Measurements from ENCODE around the gene AGTRAP.

Gene AGTRAP

GRCh38 chr1:11768821-11769220 is 32.9 kb downstream of the AGTRAP start:
- H3K4me3 ChIP-seq (ENCODE audit: low read length), result no peak overlapping the region
- H3K9me3 ChIP-seq (ENCODE audit: insufficient read depth, low read depth, low read length), result no peaks in the 10 kb centered on the region
- peaks cover 5% of the 10 kb centered on the region for H3K27me3 ChIP-seq (ENCODE audit: insufficient read depth, low read length)
- no peaks in the 10 kb centered on the region for H3K4me1 ChIP-seq (ENCODE audit: insufficient read depth, low read length)
- no peak overlapping the region for H3K27ac ChIP-seq (ENCODE audit: low read length)
- H3K36me3 ChIP-seq (ENCODE audit: insufficient read depth, low read depth, low read length), result no peaks in the 10 kb centered on the region
- H3K9ac ChIP-seq (ENCODE audit: low read depth, low read length), result no peak overlapping the region

- Histone ChIP-seq H3K36me3 (ENCODE audit: insufficient read depth, low read depth, low read length) (no peaks in the 10 kb centered on the region), H3K4me3 (ENCODE audit: low read length) (no peak overlapping the region), H3K4me1 (ENCODE audit: insufficient read depth, low read length) (no peaks in the 10 kb centered on the region), H3K9ac (ENCODE audit: low read depth, low read length) (no peak overlapping the region), H3K27ac (ENCODE audit: low read length) (no peak overlapping the region), H3K9me3 (ENCODE audit: insufficient read depth, low read depth, low read length) (no peaks in the 10 kb centered on the region), H3K27me3 (ENCODE audit: insufficient read depth, low read length) (0 out of 2 replicates have a peak, but pooled peaks cover under 1% of the 10 kb centered on the region)
Measured at GRCh38 chr1:11769274-11769673, 33.3 kb downstream of the AGTRAP start.

GRCh38 chr1:11770011-11770410 is 34.1 kb downstream of the AGTRAP start:
- Histone ChIP-seq H3K27me3 (ENCODE audit: insufficient read depth, low read length) (no peaks in the 10 kb centered on the region), H3K27ac (ENCODE audit: low read length) (no peak overlapping the region), H3K36me3 (ENCODE audit: insufficient read depth, low read depth, low read length) (no peaks in the 10 kb centered on the region), H3K4me1 (ENCODE audit: insufficient read depth, low read length) (no peaks in the 10 kb centered on the region), H3K4me3 (ENCODE audit: low read length) (no peak overlapping the region), H3K9ac (ENCODE audit: low read depth, low read length) (no peak overlapping the region), H3K9me3 (ENCODE audit: insufficient read depth, low read depth, low read length) (no peaks in the 10 kb centered on the region)

- Histone ChIP-seq H3K27ac (ENCODE audit: low read length) (no peak overlapping the region), H3K4me1 (ENCODE audit: insufficient read depth, low read length) (no peaks in the 10 kb centered on the region), H3K9ac (ENCODE audit: low read depth, low read length) (no peak overlapping the region), H3K27me3 (ENCODE audit: insufficient read depth, low read length) (no peaks in the 10 kb centered on the region), H3K9me3 (ENCODE audit: insufficient read depth, low read depth, low read length) (no peaks in the 10 kb centered on the region), H3K36me3 (ENCODE audit: insufficient read depth, low read depth, low read length) (no peaks in the 10 kb centered on the region), H3K4me3 (ENCODE audit: low read length) (no peak overlapping the region)
Measured at GRCh38 chr1:11771481-11772043, 35.6 kb downstream of the AGTRAP start.

- H3K4me1 ChIP-seq (ENCODE audit: insufficient read depth, low read length), result no peaks in the 10 kb centered on the region
- H3K27ac ChIP-seq (ENCODE audit: low read length), result no peak overlapping the region
- no peak overlapping the region for H3K9ac ChIP-seq (ENCODE audit: low read depth, low read length)
- no peaks in the 10 kb centered on the region for H3K27me3 ChIP-seq (ENCODE audit: insufficient read depth, low read length)
- H3K9me3 ChIP-seq (ENCODE audit: insufficient read depth, low read depth, low read length), result no peaks in the 10 kb centered on the region
- no peaks in the 10 kb centered on the region for H3K36me3 ChIP-seq (ENCODE audit: insufficient read depth, low read depth, low read length)
- no peak overlapping the region for H3K4me3 ChIP-seq (ENCODE audit: low read length)
Measured at GRCh38 chr1:11772458-11772857, 36.5 kb downstream of the AGTRAP start.

GRCh38 chr1:11774753-11775152 is 38.8 kb downstream of the AGTRAP start:
- Histone ChIP-seq H3K36me3 (ENCODE audit: insufficient read depth, low read depth, low read length) (no peaks in the 10 kb centered on the region), H3K4me3 (ENCODE audit: low read length) (no peak overlapping the region), H3K27me3 (ENCODE audit: insufficient read depth, low read length) (no peaks in the 10 kb centered on the region), H3K4me1 (ENCODE audit: insufficient read depth, low read length) (no peaks in the 10 kb centered on the region), H3K27ac (ENCODE audit: low read length) (no peak overlapping the region), H3K9ac (ENCODE audit: low read depth, low read length) (no peak overlapping the region), H3K9me3 (ENCODE audit: insufficient read depth, low read depth, low read length) (no peaks in the 10 kb centered on the region)

- Histone ChIP-seq H3K9ac (ENCODE audit: low read depth, low read length) (no peak overlapping the region), H3K4me1 (ENCODE audit: insufficient read depth, low read length) (no peaks in the 10 kb centered on the region), H3K27ac (ENCODE audit: low read length) (no peak overlapping the region), H3K36me3 (ENCODE audit: insufficient read depth, low read depth, low read length) (no peaks in the 10 kb centered on the region), H3K9me3 (ENCODE audit: insufficient read depth, low read depth, low read length) (no peaks in the 10 kb centered on the region), H3K4me3 (ENCODE audit: low read length) (no peak overlapping the region), H3K27me3 (ENCODE audit: insufficient read depth, low read length) (no peaks in the 10 kb centered on the region)
Measured at GRCh38 chr1:11777658-11778322, 41.9 kb downstream of the AGTRAP start.

- Histone ChIP-seq H3K9ac (ENCODE audit: low read depth, low read length) (no peak overlapping the region), H3K36me3 (ENCODE audit: insufficient read depth, low read depth, low read length) (no peaks in the 10 kb centered on the region), H3K9me3 (ENCODE audit: insufficient read depth, low read depth, low read length) (no peaks in the 10 kb centered on the region), H3K27ac (ENCODE audit: low read length) (no peak overlapping the region), H3K27me3 (ENCODE audit: insufficient read depth, low read length) (no peaks in the 10 kb centered on the region), H3K4me1 (ENCODE audit: insufficient read depth, low read length) (no peaks in the 10 kb centered on the region), H3K4me3 (ENCODE audit: low read length) (no peak overlapping the region)
Measured at GRCh38 chr1:11778336-11778735, 42.4 kb downstream of the AGTRAP start.

GRCh38 chr1:11778844-11779623 is 43.1 kb downstream of the AGTRAP start:
- H3K9me3 ChIP-seq (ENCODE audit: insufficient read depth, low read depth, low read length), result no peaks in the 10 kb centered on the region
- H3K4me1 ChIP-seq (ENCODE audit: insufficient read depth, low read length), result no peaks in the 10 kb centered on the region
- no peak overlapping the region for H3K4me3 ChIP-seq (ENCODE audit: low read length)
- no peaks in the 10 kb centered on the region for H3K27me3 ChIP-seq (ENCODE audit: insufficient read depth, low read length)
- no peak overlapping the region for H3K9ac ChIP-seq (ENCODE audit: low read depth, low read length)
- no peak overlapping the region for H3K27ac ChIP-seq (ENCODE audit: low read length)
- H3K36me3 ChIP-seq (ENCODE audit: insufficient read depth, low read depth, low read length), result no peaks in the 10 kb centered on the region

GRCh38 chr1:11779715-11780379 is 43.9 kb downstream of the AGTRAP start:
- Histone ChIP-seq H3K4me3 (ENCODE audit: low read length) (no peak overlapping the region), H3K27ac (ENCODE audit: low read length) (no peak overlapping the region)

GRCh38 chr1:11780380-11781147 is 44.6 kb downstream of the AGTRAP start:
- Histone ChIP-seq H3K9ac (ENCODE audit: low read depth, low read length) (no peak overlapping the region), H3K4me3 (ENCODE audit: low read length) (no peak overlapping the region)

More at GRCh38 chr1:11779715-11780379, 43.9 kb downstream of the AGTRAP start:
- Histone ChIP-seq H3K9ac (ENCODE audit: low read depth, low read length) (no peak overlapping the region), H3K27me3 (ENCODE audit: insufficient read depth, low read length) (no peaks in the 10 kb centered on the region), H3K9me3 (ENCODE audit: insufficient read depth, low read depth, low read length) (no peaks in the 10 kb centered on the region), H3K4me1 (ENCODE audit: insufficient read depth, low read length) (peaks cover 4% of the 10 kb centered on the region; the same call in 1 of the 2 replicates), H3K36me3 (ENCODE audit: insufficient read depth, low read depth, low read length) (no peaks in the 10 kb centered on the region)

More at GRCh38 chr1:11780380-11781147, 44.6 kb downstream of the AGTRAP start:
- Histone ChIP-seq H3K27me3 (ENCODE audit: insufficient read depth, low read length) (no peaks in the 10 kb centered on the region), H3K36me3 (ENCODE audit: insufficient read depth, low read depth, low read length) (no peaks in the 10 kb centered on the region), H3K4me1 (ENCODE audit: insufficient read depth, low read length) (peaks cover 5% of the 10 kb centered on the region; the same call in 1 of the 2 replicates), H3K9me3 (ENCODE audit: insufficient read depth, low read depth, low read length) (no peaks in the 10 kb centered on the region), H3K27ac (ENCODE audit: low read length) (no peak overlapping the region)

Data from iPS-20b (cell line).